Panc1 (cell line): ENCODE measurements around the gene AOAH. TPM values are rescaled to one million over a fixed set of nuclear protein-coding genes. Genes with fewer than 3 reads are reported as not detected.

Source experiments
- ATAC-seq: fragments of 200-7000 bp; cut with Tn5 transposase; 2 replicates; pipeline ENCODE4 v1.9.1; 2020; ENCODE audit warnings: mild to moderate bottlenecking, moderate library complexity
- BruUV-seq: library from RNA; stranded (reverse); fragments of 400-500 nt; replicated peaks from 2 replicates; lab custom pipeline; 2021; lab: Mats Ljungman, UMichigan
- CTCF ChIA-PET: fragments of 300-600 bp; sonication (Branson Sonifier 250); formaldehyde crosslinking; loops from one replicate; lab custom pipeline; 2022; ENCODE audit warnings: antibody characterized with exemption; lab: Charles Lee
- POLR2A ChIA-PET: fragments of 300-600 bp; sonication (Branson Sonifier 250); formaldehyde crosslinking; loops from one replicate; lab custom pipeline; 2022; ENCODE audit warnings: antibody characterized with exemption; lab: Charles Lee
- DNase-seq: peaks from one replicate; pipeline ENCODE4 v3.0.0-alpha.2; 2010; ENCODE audit warnings: low read depth, low spot score
- H3K27ac ChIP-seq: 2 replicates; pipeline ENCODE4 v1.5.1; 2011; ENCODE audit warnings: mild to moderate bottlenecking, low read length, inconsistent platforms
- H3K27me3 ChIP-seq: fragments of 200-500 bp; sonication (Bioruptor generic); 2 replicates; pipeline ENCODE4 v1.6.0; 2014; ENCODE audit warnings: low read length, inconsistent platforms; ENCODE audit not compliant: control insufficient read depth, insufficient read depth
- H3K36me3 ChIP-seq: fragments of 200-500 bp; sonication (Bioruptor generic); 2 replicates; pipeline ENCODE4 v1.5.1; 2014; ENCODE audit warnings: inconsistent platforms, mild to moderate bottlenecking, low read length, moderate library complexity; ENCODE audit not compliant: control insufficient read depth, insufficient read depth
- H3K4me1 ChIP-seq: 2 replicates; pipeline ENCODE4 v1.5.1; 2011; ENCODE audit warnings: inconsistent platforms, mild to moderate bottlenecking, low read length, moderate library complexity; ENCODE audit not compliant: control insufficient read depth, insufficient read depth
- H3K4me3 ChIP-seq, 2 experiments: 2 replicates each; pipeline ENCODE4 v1.5.1; 2011 to 2012; ENCODE audit warnings: low read depth in 2 of 2, low read length in 2 of 2, mild to moderate bottlenecking in 2 of 2, inconsistent platforms in 1 of 2, moderate library complexity in 1 of 2
- H3K9me3 ChIP-seq: fragments of 200-500 bp; sonication (Bioruptor generic); 2 replicates; pipeline ENCODE4 v1.5.1; 2014; ENCODE audit warnings: low read depth, mild to moderate bottlenecking, inconsistent platforms, low read length, moderate library complexity; ENCODE audit not compliant: control insufficient read depth, insufficient read depth
- POLR2AphosphoS5 ChIP-seq: IDR thresholded peaks from 2 replicates; pipeline ENCODE4 v1.6.1; 2012; ENCODE audit warnings: mild to moderate bottlenecking, low read depth, low read length, moderate library complexity
- SIN3A ChIP-seq: IDR thresholded peaks from 2 replicates; pipeline ENCODE4 v1.6.1; 2012; ENCODE audit warnings: low read depth, mild to moderate bottlenecking, low read length, moderate library complexity, borderline replicate concordance; ENCODE audit not compliant: insufficient read depth
- TCF7L2 ChIP-seq: IDR thresholded peaks from 2 replicates; pipeline ENCODE4 v1.6.1; 2011; ENCODE audit warnings: mild to moderate bottlenecking, low read depth, low read length, inconsistent platforms
- in situ Hi-C: cut with HindIII; loops from 2 replicates; pipeline ENCODE4 v1.10.0; 2016; ENCODE audit warnings: low sequenced_read_pairs, low pct_unique_long_range_greater_than_20kb
- intact Hi-C: fragments of 100-400 bp; cut with micrococcal nuclease; formaldehyde crosslinking; loops from one replicate; pipeline ENCODE4 v1.10.0; 2022; ENCODE audit not compliant: unreplicated experiment
- total RNA-seq: library from RNA; stranded (reverse); gene quantifications from one replicate; pipeline ENCODE4 v1.2.1, GENCODE V29; 2021; ENCODE audit not compliant: unreplicated experiment
- TF ChIP-seq, protein P1 (sequence below): fragments of 450-650 bp; IDR thresholded peaks from 2 replicates; pipeline ENCODE4 v1.5.1; 2017; ENCODE audit warnings: mild to moderate bottlenecking
- TF ChIP-seq, protein P2 (sequence below), 2 experiments: IDR thresholded peaks; 2 replicates each; pipeline ENCODE4 v1.6.1; 2011 to 2012; ENCODE audit warnings: low read depth in 2 of 2, control low read depth in 1 of 2, low read length in 1 of 2, mild to moderate bottlenecking in 1 of 2, moderate library complexity in 1 of 2; ENCODE audit not compliant: insufficient read depth in 1 of 2

The AOAH gene
- total RNA-seq, 1 experiment from 2014 or later = 0.31 TPM

DNA sequence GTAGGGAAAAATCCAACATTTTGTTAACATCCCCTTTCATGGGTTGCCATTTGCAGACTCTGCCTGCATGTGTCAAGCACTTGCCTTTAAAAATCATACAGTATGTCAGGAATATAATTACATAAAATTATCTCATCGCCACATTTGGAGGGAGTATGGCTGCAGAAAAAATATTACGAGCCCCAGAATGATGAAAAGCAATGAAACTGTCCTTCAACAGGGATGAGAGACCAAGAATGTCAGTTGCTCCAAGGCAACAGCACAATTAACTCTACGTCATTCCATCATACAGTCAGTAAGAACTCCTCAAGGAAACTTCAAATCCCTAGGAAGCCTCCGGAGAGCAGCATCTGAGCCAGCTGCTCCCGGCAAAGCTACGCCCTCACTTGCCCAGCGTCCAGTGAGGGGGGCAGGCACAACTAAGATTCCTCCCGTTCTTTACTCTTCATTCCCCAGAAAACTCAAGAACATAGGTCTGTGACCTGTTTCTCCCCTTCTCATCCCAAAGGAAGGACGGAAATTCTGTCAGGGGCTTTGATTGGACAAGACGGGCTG is 201.8 kb downstream of the AOAH start:
- Histone ChIP-seq H3K9me3 (no peaks in the 10 kb centered on the region; the same call in 1 of the 2 replicates), H3K27ac (no peak overlapping the region), H3K27me3 (no peaks in the 10 kb centered on the region), H3K4me1 (peaks cover 7% of the 10 kb centered on the region; the same call in 1 of the 2 replicates), H3K36me3 (no peaks in the 10 kb centered on the region), H3K4me3 (no peak overlapping the region)
- intact Hi-C loops = no loop called here
- ATAC-seq (no peak), DNase-seq (no peak)
- in situ Hi-C loops = no loop called here
- no TSS peak for BruUV-seq
- TF ChIP-seq SIN3A (no peak), TCF7L2 (no peak)
- CTCF ChIA-PET = no interaction called here
- POLR2A ChIA-PET = no interaction called here

DNA sequence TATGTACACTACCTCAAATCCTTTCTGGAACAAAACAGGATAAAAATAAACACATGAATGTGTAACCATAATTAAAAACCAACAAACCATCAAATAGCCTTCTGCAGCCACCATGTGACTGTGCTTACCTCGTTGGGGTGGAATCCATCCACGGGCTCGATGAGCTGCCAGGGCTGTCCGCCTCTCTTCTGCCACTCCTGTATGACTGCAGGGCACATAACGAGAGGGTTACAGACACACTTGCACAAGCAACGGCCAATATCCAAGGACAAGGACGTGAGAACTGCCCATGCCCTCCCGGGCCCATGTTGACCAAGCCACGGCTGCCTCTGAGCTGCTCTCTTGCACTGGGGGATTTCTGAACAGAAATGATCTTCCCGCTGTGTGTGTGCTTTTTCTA is 202.4 kb downstream of the AOAH start:
- intact Hi-C loops = no loop called here
- no peak for TF ChIP-seq POLR2AphosphoS5
- TF ChIP-seq SIN3A = no peak
- TF ChIP-seq TCF7L2 = no peak
- TF ChIP-seq, protein P1, sequence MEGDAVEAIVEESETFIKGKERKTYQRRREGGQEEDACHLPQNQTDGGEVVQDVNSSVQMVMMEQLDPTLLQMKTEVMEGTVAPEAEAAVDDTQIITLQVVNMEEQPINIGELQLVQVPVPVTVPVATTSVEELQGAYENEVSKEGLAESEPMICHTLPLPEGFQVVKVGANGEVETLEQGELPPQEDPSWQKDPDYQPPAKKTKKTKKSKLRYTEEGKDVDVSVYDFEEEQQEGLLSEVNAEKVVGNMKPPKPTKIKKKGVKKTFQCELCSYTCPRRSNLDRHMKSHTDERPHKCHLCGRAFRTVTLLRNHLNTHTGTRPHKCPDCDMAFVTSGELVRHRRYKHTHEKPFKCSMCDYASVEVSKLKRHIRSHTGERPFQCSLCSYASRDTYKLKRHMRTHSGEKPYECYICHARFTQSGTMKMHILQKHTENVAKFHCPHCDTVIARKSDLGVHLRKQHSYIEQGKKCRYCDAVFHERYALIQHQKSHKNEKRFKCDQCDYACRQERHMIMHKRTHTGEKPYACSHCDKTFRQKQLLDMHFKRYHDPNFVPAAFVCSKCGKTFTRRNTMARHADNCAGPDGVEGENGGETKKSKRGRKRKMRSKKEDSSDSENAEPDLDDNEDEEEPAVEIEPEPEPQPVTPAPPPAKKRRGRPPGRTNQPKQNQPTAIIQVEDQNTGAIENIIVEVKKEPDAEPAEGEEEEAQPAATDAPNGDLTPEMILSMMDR = no peak
- TF ChIP-seq, protein P2, sequence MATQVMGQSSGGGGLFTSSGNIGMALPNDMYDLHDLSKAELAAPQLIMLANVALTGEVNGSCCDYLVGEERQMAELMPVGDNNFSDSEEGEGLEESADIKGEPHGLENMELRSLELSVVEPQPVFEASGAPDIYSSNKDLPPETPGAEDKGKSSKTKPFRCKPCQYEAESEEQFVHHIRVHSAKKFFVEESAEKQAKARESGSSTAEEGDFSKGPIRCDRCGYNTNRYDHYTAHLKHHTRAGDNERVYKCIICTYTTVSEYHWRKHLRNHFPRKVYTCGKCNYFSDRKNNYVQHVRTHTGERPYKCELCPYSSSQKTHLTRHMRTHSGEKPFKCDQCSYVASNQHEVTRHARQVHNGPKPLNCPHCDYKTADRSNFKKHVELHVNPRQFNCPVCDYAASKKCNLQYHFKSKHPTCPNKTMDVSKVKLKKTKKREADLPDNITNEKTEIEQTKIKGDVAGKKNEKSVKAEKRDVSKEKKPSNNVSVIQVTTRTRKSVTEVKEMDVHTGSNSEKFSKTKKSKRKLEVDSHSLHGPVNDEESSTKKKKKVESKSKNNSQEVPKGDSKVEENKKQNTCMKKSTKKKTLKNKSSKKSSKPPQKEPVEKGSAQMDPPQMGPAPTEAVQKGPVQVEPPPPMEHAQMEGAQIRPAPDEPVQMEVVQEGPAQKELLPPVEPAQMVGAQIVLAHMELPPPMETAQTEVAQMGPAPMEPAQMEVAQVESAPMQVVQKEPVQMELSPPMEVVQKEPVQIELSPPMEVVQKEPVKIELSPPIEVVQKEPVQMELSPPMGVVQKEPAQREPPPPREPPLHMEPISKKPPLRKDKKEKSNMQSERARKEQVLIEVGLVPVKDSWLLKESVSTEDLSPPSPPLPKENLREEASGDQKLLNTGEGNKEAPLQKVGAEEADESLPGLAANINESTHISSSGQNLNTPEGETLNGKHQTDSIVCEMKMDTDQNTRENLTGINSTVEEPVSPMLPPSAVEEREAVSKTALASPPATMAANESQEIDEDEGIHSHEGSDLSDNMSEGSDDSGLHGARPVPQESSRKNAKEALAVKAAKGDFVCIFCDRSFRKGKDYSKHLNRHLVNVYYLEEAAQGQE (IDR thresholded peaks at IDR 0.05; ENCODE audit: insufficient read depth in 1 of 2, low read depth in 2 of 2, low read length in 1 of 2) = no peak
- DNase-seq = no peak
- Histone ChIP-seq H3K27ac (no peak overlapping the region), H3K4me3 (no peak overlapping the region), H3K36me3 (no peaks in the 10 kb centered on the region), H3K27me3 (no peaks in the 10 kb centered on the region), H3K4me1 (peaks cover 3% of the 10 kb centered on the region), H3K9me3 (no peaks in the 10 kb centered on the region; the same call in 1 of the 2 replicates)
- ChIA-PET CTCF (no interaction called here), POLR2A (no interaction called here)
- in situ Hi-C loops = no loop called here
- ATAC-seq = no peak
- BruUV-seq = no TSS peak

DNA sequence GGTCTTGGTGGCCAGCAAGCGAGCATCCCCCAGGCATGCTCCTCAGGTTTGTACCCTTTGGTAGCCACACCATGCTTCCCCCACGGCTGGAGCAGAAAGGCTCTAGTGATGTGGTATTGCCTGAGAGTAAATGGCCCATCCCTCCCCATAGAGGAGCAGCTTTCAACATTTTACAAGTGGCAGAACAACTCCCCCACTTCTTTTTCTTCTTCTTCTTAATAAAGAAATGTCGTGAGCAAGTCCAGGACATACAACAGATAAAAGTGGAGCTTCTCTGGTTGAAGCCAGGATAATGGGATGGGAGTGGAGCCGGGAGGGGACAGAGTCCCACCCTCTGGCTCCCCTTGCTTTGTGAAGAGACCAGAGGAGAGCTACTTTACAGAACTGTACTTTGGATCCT is 203.2 kb downstream of the AOAH start:
- Histone ChIP-seq H3K9me3 (no peaks in the 10 kb centered on the region; the same call in 1 of the 2 replicates), H3K27ac (no peak overlapping the region), H3K27me3 (no peaks in the 10 kb centered on the region), H3K4me3 (no peak overlapping the region), H3K4me1 (peaks cover 6% of the 10 kb centered on the region), H3K36me3 (no peaks in the 10 kb centered on the region)
- in situ Hi-C loops (no loop called here), intact Hi-C loops (no loop called here)
- CTCF ChIA-PET = no interaction called here
- TF ChIP-seq, protein P2 (IDR thresholded peaks at IDR 0.05; ENCODE audit: insufficient read depth in 1 of 2, low read depth in 2 of 2, low read length in 1 of 2) = no peak
- TF ChIP-seq TCF7L2 = no peak
- TF ChIP-seq SIN3A = no peak
- TF ChIP-seq POLR2AphosphoS5 = no peak
- TF ChIP-seq, protein P1 = no peak
- DNase-seq (no peak), ATAC-seq (no peak)
- POLR2A ChIA-PET = no interaction called here
- no TSS peak for BruUV-seq
